ENCODE measurements around the gene CREB3L2.
"Not testable (repeated sequence)": the region's sequence is repeated elsewhere in the genome, so short reads cannot be mapped to it uniquely, and the experiment has no call there.

Gene CREB3L2

GRCh38 chr7:137831555-137831954 lies 170.3 kb downstream of the CREB3L2 start:
- not testable (repeated sequence) for DNase-seq

GRCh38 chr7:137829337-137829992 lies 172.4 kb downstream of the CREB3L2 start:
- DNase-seq = no peak

GRCh38 chr7:137828456-137828855 lies 173.4 kb downstream of the CREB3L2 start:
- no peak for DNase-seq

GRCh38 chr7:137825489-137825888 lies 176.4 kb downstream of the CREB3L2 start:
- DNase-seq = no peak

Data from SHP77 (cell line).